Activated CD4-positive, alpha-beta T cell treated with anti-CD3 and anti-CD28 coated beads, Interleukin-2, amount 50 U/mL, for 16 hours (primary cell): Measurements from ENCODE around the gene VPS51.

Experiments used
- DNase-seq: peaks from one replicate; pipeline ENCODE4 v3.0.0-alpha.2; 2020

The VPS51 gene

GRCh38 chr11:65121865-65122696 is 26.1 kb downstream of the VPS51 start, which contains the start of the genes FAU and MRPL49:
Gene FAU, minus strand, starts transcription at chr11:65122134. Its CDS starts 321 bp downstream, at chr11:65121813.
Gene MRPL49, plus strand, starts transcription at chr11:65122321. Its CDS starts 26 bp downstream, at chr11:65122347.
- DNase-seq, result peak; percentile 99

- DNase-seq, result no peak
Measured at GRCh38 chr11:65124480-65125196, 28.6 kb downstream of the VPS51 start.

GRCh38 chr11:65125197-65126056 is 29.4 kb downstream of the VPS51 start:
- no peak for DNase-seq

GRCh38 chr11:65126624-65127274 is 30.7 kb downstream of the VPS51 start:
- DNase-seq, result no peak

GRCh38 chr11:65127473-65128181 is 31.6 kb downstream of the VPS51 start:
- no peak for DNase-seq

- no peak for DNase-seq
Measured at GRCh38 chr11:65128182-65129145, 32.5 kb downstream of the VPS51 start.

- no peak for DNase-seq
Measured at GRCh38 chr11:65129649-65130441, 33.8 kb downstream of the VPS51 start.

GRCh38 chr11:65130631-65131416 is 34.8 kb downstream of the VPS51 start:
- DNase-seq, result no peak

GRCh38 chr11:65131417-65131776 is 35.4 kb downstream of the VPS51 start:
- DNase-seq, result no peak

- DNase-seq, result no peak
Measured at GRCh38 chr11:65131895-65132237, 35.9 kb downstream of the VPS51 start.

GRCh38 chr11:65132238-65132987 is 36.4 kb downstream of the VPS51 start:
- no peak for DNase-seq

GRCh38 chr11:65132988-65133700 is 37.1 kb downstream of the VPS51 start:
- DNase-seq, result peak; percentile 63

- no peak for DNase-seq
Measured at GRCh38 chr11:65133724-65134123, 37.7 kb downstream of the VPS51 start.

- peak; percentile 90 for DNase-seq
Measured at GRCh38 chr11:65134240-65134951, 38.4 kb downstream of the VPS51 start, which contains the start of gene SYVN1. Gene SYVN1, minus strand, starts transcription at chr11:65134519. Its CDS starts 918 bp downstream, at chr11:65133601.

GRCh38 chr11:65134952-65135632 is 39.1 kb downstream of the VPS51 start:
- DNase-seq, result peak; percentile 95

GRCh38 chr11:65135633-65136145 is 39.7 kb downstream of the VPS51 start:
- DNase-seq, result no peak
